ENCODE data around the gene SUCO. TPM values are rescaled to one million over a fixed set of nuclear protein-coding genes. Genes with fewer than 3 reads are reported as not detected.

SUCO gene
- polyA plus RNA-seq, 1 of the 3 experiments (the other 2 are of a cell fraction) = 5.4 TPM

GRCh38 chr1:172602706-172603105, 69.8 kb downstream of the SUCO start:
- Histone ChIP-seq H2AFZ (ENCODE audit: low read depth) (no peak overlapping the region), H3K4me2 (no peak overlapping the region), H3K9ac (no peak overlapping the region), H3K4me1 (ENCODE audit: control insufficient read depth in 1 of 2, insufficient read depth in 2 of 2, low read depth in 1 of 2, low read length in 1 of 2) (no peaks in the 10 kb centered on the region; a peak in 2 of 4 replicates), H3F3A (replicated peaks; ENCODE audit: insufficient read depth) (no peaks in the 10 kb centered on the region), H3K4me3 (ENCODE audit: low read depth in 2 of 2, low read length in 1 of 2) (no peak overlapping the region), H3K36me3 (replicated peaks in 1 of 2; ENCODE audit: control insufficient read depth in 1 of 2, insufficient read depth in 2 of 2, low read length in 1 of 2) (peaks cover 67 to 80% of the 10 kb centered on the region in 2 experiments), H3K27ac (ENCODE audit: low read depth in 2 of 2, low read length in 1 of 2) (no peak overlapping the region), H3K9me3 (no peaks in the 10 kb centered on the region), H3K9me2 (no peaks in the 10 kb centered on the region), H4K20me1 (ENCODE audit: insufficient read depth) (no peaks in the 10 kb centered on the region), H3K79me2 (ENCODE audit: insufficient read depth) (peaks cover 9% of the 10 kb centered on the region; the same call in 1 of the 2 replicates), H3K27me3 (ENCODE audit: insufficient read depth) (no peaks in the 10 kb centered on the region)
- DNase-seq = no peak
- ChIA-PET POLR2A (no interaction called here), CTCF (interaction anchor here (0.7 kb wide), 1 partner anchor 118 kb away, joined by 3 read pairs; no protein-coding TSS in a partner anchor)
- TF ChIP-seq GATA2 (CRISPR knock-in tag; IDR thresholded peaks at IDR 0.05) = no peak
- TF ChIP-seq CHD2 (IDR thresholded peaks at IDR 0.05; ENCODE audit: low read length, partially characterized antibody) = no peak
- no peak for TF ChIP-seq MXI1 (IDR thresholded peaks at IDR 0.05; ENCODE audit: low read depth, low read length)
- TF ChIP-seq POLR2AphosphoS5 (IDR thresholded peaks at IDR 0.05; ENCODE audit: low read depth, low read length) = no peak

GRCh38 chr1:172603816-172604215, 70.9 kb downstream of the SUCO start:
- TF ChIP-seq REST (IDR thresholded peaks at IDR 0.05; ENCODE audit: low read depth, low read length) = no peak
- no peak for TF ChIP-seq ZBTB33 (IDR thresholded peaks at IDR 0.05; ENCODE audit: borderline replicate concordance, low read depth)
- TF ChIP-seq EZH2phosphoT487 (IDR thresholded peaks at IDR 0.05; ENCODE audit: borderline replicate concordance, low read depth) = no peak
- no peak for TF ChIP-seq CHD2 (IDR thresholded peaks at IDR 0.05; ENCODE audit: low read length, partially characterized antibody)
- TF ChIP-seq RFX5 (IDR thresholded peaks at IDR 0.05; ENCODE audit: low read length) = no peak
- TF ChIP-seq FOSL2 (IDR thresholded peaks at IDR 0.05; ENCODE audit: borderline replicate concordance, low read depth) = no peak
- no peak for TF ChIP-seq RCOR1 (IDR thresholded peaks at IDR 0.05; ENCODE audit: low read length)
- no peak for TF ChIP-seq YY1 (IDR thresholded peaks at IDR 0.05; ENCODE audit: low read depth)
- no peak for TF ChIP-seq FOXJ3 (CRISPR knock-in tag; IDR thresholded peaks at IDR 0.05)
- TF ChIP-seq GABPA (IDR thresholded peaks at IDR 0.05; ENCODE audit: low read depth) = no peak
- TF ChIP-seq MXI1 (IDR thresholded peaks at IDR 0.05; ENCODE audit: low read depth, low read length) = no peak
- no peak for TF ChIP-seq USF2 (IDR thresholded peaks at IDR 0.05; ENCODE audit: borderline replicate concordance, low read depth, low read length)
- TF ChIP-seq PBX3 (IDR thresholded peaks at IDR 0.05) = no peak
- no peak for TF ChIP-seq NRF1 (IDR thresholded peaks at IDR 0.05; ENCODE audit: low read depth, low read length)
- no peak for TF ChIP-seq NFIC (IDR thresholded peaks at IDR 0.05; ENCODE audit: borderline replicate concordance)
- TF ChIP-seq MAX (IDR thresholded peaks at IDR 0.05; ENCODE audit: low read depth) = no peak
- no peak for TF ChIP-seq GATA2 (CRISPR knock-in tag; IDR thresholded peaks at IDR 0.05)
- TF ChIP-seq JUND (IDR thresholded peaks at IDR 0.05) = no peak
- TF ChIP-seq SIN3A (IDR thresholded peaks at IDR 0.05; ENCODE audit: borderline replicate concordance, low read depth, low read length) = no peak
- Histone ChIP-seq H3K36me3 (replicated peaks in 1 of 2; ENCODE audit: control insufficient read depth in 1 of 2, insufficient read depth in 2 of 2, low read length in 1 of 2) (peaks cover 60 to 76% of the 10 kb centered on the region in 2 experiments), H3K27me3 (ENCODE audit: insufficient read depth) (no peaks in the 10 kb centered on the region), H3K4me3 (ENCODE audit: low read depth in 2 of 2, low read length in 1 of 2) (no peak overlapping the region), H3F3A (replicated peaks; ENCODE audit: insufficient read depth) (no peaks in the 10 kb centered on the region), H3K9me3 (no peaks in the 10 kb centered on the region), H3K9me2 (no peaks in the 10 kb centered on the region), H3K4me1 (ENCODE audit: control insufficient read depth in 1 of 2, insufficient read depth in 2 of 2, low read depth in 1 of 2, low read length in 1 of 2) (no peaks in the 10 kb centered on the region; a peak in 2 of 4 replicates), H2AFZ (ENCODE audit: low read depth) (no peak overlapping the region), H4K20me1 (ENCODE audit: insufficient read depth) (no peaks in the 10 kb centered on the region), H3K4me2 (no peak overlapping the region), H3K79me2 (ENCODE audit: insufficient read depth) (peaks cover 4% of the 10 kb centered on the region; the same call in 1 of the 2 replicates), H3K9ac (no peak overlapping the region), H3K27ac (ENCODE audit: low read depth in 2 of 2, low read length in 1 of 2) (no peak overlapping the region)
- ChIA-PET CTCF (interaction anchor here (0.9 to 1.1 kb wide), 2 partner anchors 21 to 803 kb away, joined by 3 read pairs; no protein-coding TSS in a partner anchor), POLR2A (no interaction called here)
- no peak for DNase-seq
- WGBS (ENCODE audit: low lambda C conversion rate) = 97% methylated on average over 4 of the region's 4 CpGs

Data from SK-N-SH (cell line).